GM21360 (cell line): Measurements from ENCODE around the gene ST3GAL2.

ENCODE experiments used
- ATAC-seq: cut with Tn5 transposase; IDR thresholded peaks from one replicate; pipeline ENCODE4 v1.9.1; 2021; ENCODE audit warnings: mild to moderate bottlenecking, moderate library complexity; ENCODE audit not compliant: unreplicated experiment

The ST3GAL2 gene, protein sequence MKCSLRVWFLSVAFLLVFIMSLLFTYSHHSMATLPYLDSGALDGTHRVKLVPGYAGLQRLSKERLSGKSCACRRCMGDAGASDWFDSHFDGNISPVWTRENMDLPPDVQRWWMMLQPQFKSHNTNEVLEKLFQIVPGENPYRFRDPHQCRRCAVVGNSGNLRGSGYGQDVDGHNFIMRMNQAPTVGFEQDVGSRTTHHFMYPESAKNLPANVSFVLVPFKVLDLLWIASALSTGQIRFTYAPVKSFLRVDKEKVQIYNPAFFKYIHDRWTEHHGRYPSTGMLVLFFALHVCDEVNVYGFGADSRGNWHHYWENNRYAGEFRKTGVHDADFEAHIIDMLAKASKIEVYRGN

DNA sequence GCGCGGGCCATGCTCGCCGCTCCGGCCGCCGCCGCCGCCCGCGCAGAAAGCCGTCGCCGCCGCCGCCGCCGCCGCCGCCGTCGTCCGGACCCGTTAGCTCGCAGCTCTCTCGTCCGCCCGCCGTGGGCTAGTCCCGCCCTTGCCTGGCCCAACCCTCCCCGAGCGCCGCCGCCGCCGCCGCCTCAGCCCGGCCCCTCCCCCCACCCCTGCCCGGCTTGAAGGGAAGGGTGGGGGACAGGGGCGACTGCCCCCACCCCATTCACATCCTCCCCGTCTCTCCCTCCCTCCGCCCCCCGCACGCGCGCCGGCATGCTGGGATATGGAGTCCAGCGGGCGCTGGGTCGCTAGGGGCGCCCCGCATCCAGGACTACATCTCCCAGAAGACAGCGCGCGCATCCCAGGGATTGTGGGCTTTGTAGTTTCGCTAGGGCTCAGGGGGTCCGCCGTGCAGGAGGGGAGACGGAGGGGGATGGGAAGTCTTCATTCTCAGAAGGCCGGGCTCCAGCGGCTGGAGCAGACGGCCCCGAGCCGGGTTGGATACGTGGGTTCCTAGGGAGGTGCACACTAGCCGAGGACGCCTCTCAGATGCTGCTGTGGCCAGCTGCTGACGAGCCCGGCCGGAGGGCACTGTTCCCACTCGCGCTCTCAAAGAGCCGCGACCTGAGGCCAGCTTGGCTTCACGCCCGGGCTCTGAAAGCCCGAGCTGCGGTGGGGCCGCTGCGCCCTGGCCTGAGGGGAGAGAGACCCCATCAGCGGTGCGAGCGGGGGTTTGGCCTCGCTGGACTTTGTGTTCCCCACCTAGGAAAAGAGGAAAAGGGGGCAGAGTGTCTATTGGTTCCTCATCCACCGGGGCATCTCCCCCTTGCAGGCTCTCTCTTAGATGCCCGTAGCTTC lies at the start of gene ST3GAL2:
TSS of gene ST3GAL2 (minus strand) at position 132 of the 894 bp plus-strand sequence. CDS start 40,570 bp downstream, outside the sequence.
- ATAC-seq = peak; percentile 84

DNA sequence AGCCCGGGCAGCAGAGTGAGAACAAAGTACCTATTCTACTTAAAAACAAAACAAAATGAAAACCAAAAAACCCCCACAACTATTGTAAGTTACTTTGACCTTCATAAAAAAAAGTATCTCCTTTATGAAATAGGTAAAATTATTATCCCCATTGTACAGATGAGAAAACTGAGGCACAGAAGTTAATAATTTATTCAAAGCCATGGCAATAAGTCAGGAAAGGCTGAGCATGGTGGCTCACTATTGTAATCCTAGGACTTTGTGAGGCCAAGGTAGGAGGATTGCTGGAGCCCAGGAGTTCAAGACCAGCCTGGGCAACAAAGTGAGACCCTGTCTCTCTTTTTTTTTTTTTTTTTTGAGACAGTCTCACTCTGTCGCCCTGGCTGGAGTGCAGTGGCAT lies 46.0 kb upstream of the ST3GAL2 start:
- no peak for ATAC-seq

DNA sequence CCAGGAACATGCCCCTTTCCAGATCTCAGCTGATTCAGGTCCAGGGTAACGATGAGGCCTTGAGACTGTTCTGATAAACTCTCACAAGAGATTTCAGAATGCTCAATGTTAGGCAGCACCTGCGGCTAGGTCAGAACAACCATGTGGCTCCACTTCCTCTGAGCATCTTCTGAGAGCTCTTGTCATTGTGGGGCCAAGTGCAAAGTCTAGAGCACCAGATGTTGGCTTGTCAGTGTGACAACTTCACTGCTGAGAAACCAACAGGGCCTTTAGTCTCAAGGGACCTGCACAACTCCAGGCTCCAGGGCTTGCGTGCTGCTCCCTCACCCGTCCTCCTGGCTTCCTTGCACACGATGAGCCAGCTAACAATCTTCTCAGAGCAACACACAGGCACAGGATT lies 44.5 kb upstream of the ST3GAL2 start:
- no peak for ATAC-seq

DNA sequence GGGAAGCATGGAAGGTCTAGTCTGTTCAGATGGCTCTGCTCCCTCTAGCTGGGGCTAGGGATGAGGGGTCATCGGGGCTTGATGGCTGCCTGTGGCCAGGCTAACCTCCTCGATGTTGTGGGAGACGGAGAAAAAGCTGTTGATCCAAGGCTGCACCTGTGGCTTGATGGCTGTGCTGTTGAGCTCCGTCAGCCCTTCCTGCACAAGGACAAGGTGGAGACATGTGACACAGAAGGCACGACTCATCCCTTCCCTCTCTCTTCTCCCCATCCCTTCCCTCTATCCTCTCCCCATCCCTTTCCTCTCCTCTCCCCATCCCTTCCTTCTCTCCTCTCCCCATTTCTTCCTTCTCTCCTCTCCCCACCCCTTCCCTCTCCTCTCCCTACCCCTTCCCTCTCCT lies 43.7 kb upstream of the ST3GAL2 start:
- ATAC-seq = no peak

DNA sequence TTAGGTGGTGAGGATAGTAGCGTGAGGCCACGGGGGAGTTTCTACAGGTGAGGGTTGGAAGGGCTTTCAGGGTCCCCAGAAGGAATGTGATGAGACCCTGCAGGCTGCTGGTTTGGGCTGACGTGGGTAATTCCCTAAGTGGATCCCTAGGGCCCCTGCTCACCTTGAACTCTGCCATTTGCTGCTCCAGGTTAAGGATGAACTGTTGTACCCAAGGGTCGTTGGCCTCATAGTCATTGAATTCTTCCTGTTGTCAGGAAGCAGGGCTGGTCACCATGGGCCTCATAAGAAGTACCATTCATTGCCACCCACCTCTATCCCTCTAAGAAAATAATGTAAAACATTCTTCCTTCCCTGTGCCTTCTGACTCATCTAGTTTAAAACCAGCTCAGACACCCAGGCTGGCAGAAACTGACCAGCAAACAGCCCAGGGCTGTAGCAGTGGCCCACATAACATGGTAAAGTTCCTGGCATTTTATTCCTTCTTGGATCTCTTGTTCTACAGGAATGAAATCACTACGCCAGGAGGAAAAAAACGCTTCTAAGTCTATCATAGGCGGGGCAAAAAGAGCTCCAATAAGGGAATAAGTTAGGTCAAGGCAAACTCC lies 43.1 kb upstream of the ST3GAL2 start:
- ATAC-seq = no peak

DNA sequence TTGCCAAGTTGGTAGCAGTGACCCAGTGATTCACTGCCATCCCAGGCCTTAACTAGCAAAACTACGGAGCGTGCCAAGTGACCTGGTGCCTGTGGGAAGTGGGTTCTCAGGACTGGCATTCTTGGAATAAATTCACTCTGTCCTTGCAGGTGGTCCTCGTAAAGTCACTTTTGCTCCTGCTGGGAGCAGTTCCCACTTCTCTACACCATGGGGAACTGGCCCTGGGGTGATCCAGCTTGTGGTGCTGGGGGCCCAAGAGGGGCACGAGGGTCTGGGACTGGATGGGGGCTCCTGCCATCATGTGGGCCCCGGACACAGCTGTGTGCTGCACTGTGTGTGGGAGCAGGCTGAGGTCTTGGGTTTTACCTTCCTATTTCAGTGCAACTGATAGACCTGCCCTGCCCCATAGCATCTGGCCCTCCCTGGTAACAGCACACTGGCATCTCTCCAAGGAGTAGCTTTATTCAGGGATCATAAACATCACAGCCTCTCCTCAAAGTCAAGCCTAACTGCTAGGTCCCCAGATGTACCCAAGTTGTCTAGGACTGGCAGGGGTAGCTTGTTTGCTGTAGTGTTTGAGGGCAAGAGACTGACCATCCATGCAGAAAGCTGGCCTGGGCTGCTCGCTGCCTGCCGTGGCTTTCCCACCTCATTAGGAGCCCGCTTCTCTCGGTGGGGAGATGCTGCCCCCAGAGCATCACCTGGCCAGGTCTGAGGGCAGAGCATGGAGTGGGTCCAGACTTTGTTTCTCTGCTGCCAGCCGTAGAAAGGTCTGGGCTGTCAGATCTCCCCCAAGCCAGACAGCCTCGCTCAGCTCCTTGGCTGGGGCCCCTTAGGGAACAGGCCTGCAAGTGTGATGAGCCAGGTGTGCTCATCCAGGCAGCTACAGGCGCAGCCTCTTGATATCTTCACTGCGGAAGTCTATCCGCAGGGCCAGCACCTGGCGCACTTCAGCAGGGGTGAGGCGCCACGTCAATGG lies 41.5 kb upstream of the ST3GAL2 start:
- no peak for ATAC-seq

DNA sequence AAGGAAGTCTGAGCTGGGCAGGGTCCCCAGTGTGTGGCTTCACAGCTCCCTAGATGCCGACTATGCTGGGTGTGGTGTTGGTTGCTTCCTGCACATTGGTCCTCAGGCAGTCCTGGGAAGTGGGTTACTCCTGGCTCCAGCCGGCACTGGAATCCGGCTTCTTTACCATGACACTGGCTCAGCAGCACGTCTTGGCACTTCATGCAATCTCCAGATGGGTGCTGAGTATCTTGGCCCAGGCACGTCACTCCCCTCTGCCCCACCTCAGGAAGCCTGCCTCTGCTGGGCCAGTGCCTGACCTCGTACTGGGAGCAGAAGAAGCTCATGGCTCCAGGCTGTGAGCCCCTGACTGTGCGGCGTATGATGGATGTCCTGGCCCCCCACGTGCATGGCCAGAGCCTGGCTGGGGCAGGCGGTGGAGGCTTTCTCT lies 40.0 kb upstream of the ST3GAL2 start:
- ATAC-seq = no peak

DNA sequence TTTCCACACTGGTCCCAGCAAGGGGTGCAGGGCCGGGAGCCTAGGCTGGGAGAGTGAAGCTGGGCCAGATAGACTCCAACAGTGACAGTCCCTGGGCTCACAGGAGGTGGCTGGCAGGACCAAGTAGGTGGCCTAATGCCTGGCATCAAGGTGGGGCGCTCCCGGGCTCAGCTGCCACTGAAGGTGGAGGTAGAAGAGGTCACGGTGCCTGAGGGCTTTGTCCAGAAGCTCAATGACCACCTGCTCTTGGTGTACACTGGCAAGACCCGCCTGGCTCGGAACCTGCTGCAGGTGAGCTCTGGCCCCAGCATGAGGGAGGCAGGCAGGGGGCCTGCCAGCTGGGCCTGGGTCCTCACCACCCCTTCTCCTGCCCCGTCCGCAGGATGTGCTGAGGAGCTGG lies 39.3 kb upstream of the ST3GAL2 start:
- no peak for ATAC-seq

DNA sequence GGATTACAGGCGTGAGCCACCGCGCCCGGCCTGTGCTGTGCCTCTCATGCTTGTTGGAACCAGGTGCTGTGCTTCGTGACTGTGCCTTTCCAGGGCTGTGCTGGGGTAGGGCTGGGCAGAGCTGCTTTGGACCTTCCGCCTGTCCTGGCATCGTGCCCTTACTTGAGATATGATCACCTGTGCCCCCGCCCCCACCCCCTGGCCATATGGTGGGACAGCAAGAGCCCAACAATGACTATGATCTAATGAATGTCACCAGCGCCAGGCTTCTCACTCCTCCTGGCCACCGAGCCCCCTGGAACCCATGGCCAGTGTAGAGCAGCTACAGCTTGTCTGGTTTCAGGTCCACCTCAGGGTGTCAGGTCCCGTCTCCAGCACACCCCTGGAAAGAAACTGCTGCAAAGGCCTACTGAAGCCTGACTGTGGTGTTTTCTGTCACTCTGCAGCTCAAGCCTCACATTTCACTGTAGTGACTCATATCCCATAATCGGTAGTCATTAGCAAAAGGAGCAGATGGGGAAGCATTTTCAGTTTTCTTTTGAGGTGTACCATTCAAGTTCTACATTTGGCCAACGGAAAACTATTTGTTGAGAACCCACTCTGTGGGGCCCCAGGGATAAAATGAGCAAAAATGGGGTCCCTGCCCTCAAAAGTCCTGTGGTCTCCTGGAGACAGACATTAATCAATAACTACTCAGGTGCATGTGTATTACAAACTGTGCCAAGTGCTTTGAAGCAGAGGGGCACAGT lies 37.5 kb upstream of the ST3GAL2 start:
- ATAC-seq = peak; percentile 81

DNA sequence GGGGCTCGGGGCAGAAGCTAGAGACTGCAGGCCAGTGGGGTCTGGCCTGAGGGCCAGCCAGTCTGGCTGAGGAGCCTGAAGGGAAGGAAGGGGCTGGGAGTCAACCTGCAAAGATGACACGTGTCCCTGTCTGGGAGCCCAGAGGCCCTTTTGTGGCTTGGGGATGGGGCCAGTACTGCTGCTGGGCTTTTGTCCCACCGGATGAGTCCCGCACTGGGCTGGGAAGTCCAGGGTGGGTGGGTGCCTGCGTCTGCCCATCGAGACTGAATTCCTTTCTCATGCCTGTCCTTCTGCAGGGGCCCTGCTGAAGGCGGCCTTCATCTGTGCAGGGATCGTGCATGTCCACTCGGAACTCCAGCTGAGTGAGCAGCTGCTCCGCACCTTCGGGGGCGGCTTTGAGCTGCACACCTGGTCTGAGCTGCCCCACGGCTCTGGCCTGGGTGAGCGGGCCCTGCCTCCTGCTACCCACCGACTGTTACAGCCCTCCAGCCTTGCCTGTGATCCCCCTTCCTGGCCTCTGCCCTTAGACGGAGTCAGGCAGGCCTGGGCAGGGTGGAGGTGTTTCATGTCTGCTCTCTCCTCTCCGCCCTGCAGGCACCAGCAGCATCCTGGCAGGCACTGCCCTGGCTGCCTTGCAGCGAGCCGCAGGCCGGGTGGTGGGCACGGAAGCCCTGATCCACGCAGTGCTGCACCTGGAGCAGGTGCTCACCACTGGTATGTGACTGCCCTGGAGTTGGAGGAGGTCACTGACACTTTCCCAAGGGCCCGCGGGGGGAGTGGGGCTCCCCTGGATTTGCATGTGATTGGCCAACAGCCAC lies 36.4 kb upstream of the ST3GAL2 start:
- no peak for ATAC-seq

DNA sequence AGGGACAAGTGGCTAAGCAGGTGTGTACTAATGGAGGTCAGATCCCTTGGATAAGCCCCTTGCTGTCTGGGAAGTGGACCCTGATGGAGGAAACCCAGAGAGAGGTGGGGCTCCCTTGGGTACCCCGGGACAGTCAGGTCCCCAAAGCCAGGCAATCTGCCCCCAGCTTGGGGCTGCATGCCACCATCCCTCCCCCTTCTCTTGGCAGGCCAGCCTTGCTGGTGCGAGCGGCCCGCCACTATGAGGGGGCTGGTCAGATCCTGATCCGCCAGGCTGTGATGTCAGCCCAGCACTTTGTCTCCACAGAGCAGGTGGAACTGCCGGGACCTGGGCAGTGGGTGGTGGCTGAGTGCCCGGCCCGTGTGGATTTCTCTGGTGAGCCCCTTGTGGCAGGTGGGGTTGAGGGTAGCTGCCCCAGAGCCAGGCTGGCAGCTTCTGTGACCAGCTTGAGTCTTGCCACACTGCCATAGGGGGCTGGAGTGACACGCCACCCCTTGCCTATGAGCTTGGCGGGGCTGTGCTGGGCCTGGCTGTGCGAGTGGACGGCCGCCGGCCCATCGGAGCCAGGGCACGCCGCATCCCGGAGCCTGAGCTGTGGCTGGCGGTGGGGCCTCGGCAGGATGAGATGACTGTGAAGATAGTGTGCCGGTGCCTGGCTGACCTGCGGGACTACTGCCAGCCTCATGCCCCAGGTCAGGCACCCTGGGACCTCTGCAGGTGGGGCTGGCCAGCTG lies 35.6 kb upstream of the ST3GAL2 start:
- ATAC-seq = no peak

DNA sequence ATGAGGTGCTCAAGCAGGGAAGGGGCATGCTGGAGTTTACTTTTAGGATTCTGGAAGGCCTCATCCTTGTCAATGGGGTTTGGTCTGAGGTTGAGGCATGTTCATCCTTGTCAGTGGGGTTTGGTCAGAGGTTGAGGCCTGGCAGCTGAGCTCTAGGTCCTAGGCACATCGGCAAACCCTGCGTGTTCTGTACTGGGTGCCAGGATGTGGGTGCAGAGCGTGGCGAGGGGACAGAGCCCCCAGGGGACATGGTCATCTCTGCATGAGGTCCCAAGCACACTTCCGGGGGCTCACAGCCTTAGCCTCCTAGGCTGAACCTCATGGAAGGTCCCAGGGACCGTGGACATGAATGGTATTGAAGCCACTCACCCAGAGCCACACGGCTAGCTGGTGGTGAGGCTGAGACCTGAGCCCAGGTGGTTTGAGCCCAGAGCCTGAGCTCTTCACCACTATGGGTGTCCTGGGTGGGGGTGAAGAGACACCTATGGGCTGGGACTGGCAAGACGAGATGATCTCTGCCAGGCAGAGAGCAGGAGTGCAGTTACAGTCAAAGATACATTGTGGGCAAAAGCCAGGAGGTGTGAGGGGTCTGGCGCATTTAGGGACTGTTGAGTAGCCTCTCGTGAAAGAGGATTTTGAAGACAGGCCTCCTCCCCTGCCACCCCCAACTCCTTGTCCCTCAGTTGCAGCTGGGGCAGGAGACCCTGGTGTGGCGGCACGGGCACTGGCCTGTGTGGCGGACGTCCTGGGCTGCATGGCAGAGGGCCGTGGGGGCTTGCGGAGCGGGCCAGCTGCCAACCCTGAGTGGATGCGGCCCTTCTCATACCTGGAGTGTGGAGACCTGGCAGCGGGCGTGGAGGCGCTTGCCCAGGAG lies 34.8 kb upstream of the ST3GAL2 start:
- no peak for ATAC-seq

DNA sequence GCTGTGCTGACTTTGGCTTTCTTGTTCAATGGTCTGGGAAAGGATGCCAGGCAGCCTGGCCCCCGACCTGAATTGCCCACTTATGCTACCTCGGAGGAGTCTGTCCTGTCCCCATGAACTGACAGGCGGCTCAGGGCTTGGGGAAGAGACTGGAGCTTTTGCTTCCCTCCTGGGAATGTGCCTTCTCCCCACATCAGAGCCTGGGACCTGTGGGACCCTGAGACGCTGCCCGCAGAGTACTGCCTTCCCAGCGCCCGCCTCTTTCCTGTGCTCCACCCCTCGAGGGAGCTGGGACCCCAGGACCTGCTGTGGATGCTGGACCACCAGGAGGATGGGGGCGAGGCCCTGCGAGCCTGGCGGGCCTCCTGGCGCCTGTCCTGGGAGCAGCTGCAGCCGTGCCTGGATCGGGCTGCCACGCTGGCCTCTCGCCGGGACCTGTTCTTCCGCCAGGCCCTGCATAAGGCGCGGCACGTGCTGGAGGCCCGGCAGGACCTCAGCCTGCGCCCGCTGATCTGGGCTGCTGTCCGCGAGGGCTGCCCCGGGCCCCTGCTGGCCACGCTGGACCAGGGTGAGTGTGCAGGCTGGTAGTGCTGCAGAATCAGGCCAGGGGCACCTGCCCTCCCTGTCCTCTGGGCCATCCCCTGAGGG lies 34.0 kb upstream of the ST3GAL2 start:
- no peak for ATAC-seq

DNA sequence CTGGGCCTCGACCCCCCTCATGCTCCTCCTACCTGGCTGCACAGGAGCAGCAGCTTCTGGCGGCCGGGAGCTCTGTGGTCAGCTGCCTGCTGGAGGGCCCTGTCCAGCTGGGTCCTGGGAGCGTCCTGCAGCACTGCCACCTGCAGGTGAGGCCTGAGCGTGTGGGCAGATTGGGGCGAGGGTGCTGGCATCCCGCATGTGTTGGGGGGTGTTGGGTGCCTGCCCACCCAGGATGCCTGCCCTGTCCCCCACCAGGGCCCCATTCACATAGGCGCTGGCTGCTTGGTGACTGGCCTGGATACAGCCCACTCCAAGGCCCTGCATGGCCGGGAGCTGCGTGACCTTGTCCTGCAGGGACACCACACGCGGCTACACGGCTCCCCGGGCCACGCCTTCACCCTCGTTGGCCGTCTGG lies 32.0 kb upstream of the ST3GAL2 start:
- no peak for ATAC-seq

DNA sequence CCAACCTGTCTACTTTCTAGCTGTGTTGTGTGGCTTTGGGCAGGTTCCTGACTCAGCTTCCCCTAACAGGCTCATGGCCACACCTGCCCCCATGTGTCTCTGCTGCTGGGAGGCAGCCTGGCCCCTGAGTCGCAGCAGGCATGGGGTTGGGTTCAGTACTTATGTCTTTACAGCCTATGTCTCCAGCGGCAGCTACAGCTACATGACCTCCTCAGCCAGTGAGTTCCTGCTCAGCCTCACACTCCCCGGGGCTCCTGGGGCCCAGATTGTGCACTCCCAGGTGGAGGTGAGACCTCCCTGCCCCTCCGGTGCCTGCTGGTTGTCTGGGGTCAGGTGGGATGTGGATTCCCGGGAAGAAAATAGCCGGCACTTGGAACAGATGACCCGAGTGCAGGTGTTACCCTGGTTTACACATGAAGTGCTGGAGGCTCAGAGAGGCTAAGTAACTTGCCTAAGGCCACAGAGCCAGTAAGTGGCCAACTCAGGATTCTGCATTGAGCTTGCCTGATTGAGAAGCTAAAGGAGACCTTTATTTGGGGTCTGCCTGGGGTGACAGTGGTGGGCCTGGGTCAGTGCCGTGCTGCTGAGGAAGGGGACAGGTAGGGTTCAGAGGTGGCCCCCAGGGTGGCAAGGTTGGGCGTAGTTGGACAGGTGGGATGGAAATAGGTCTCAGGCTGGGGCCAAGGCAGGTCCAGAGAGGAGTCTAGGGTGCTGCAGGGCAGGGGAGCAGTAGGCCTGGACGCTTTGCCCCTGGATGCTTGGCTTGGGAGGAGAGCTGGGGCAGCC lies 31.4 kb upstream of the ST3GAL2 start:
- no peak for ATAC-seq
